PFSK-1 (cell line): Measurements from ENCODE around the gene DOLK.

ENCODE experiments used
- FOXP2 ChIP-seq: optimal IDR thresholded peaks from 2 replicates; pipeline ENCODE3; 2011; ENCODE audit warnings: borderline replicate concordance, control low read depth, inconsistent platforms; ENCODE audit not compliant: insufficient read depth; ENCODE audit errors: extremely low read length, extremely low read depth
- POLR2AphosphoS5 ChIP-seq: IDR thresholded peaks from 2 replicates; pipeline ENCODE4 v1.6.1; 2012; ENCODE audit warnings: low read depth, mild to moderate bottlenecking, control low read depth, low read length, moderate library complexity
- REST ChIP-seq, 2 experiments: IDR thresholded peaks; 2 replicates each; pipeline versions ENCODE4 v1.6.1 to v1.8.0; 2011 to 2012; ENCODE audit warnings: low read depth in 2 of 2, low read length in 2 of 2, control low read depth in 1 of 2, inconsistent platforms in 1 of 2, mild to moderate bottlenecking in 1 of 2, moderate library complexity in 1 of 2; ENCODE audit not compliant: insufficient read depth in 1 of 2
- SIN3A ChIP-seq: IDR thresholded peaks from 2 replicates; pipeline ENCODE4 v1.6.1; 2012; ENCODE audit warnings: mild to moderate bottlenecking, low read length, moderate library complexity, borderline replicate concordance; ENCODE audit not compliant: insufficient read depth
- TAF1 ChIP-seq: IDR thresholded peaks from 2 replicates; pipeline ENCODE4 v1.6.1; 2012; ENCODE audit warnings: low read length, control low read depth, borderline replicate concordance; ENCODE audit not compliant: insufficient read depth

The DOLK gene

GRCh38 chr9:128946571-128947276, 679 bp downstream of the DOLK start:
- TF ChIP-seq SIN3A, result no peak

- TF ChIP-seq SIN3A, result no peak
- TF ChIP-seq FOXP2, result no peak
- no peak for TF ChIP-seq TAF1
- no peak for TF ChIP-seq REST (IDR thresholded peaks at IDR 0.05; ENCODE audit: insufficient read depth in 1 of 2, low read depth in 2 of 2, low read length in 2 of 2)
- no peak for TF ChIP-seq POLR2AphosphoS5
These were observed 1.5 kb downstream of the DOLK start for GRCh38 chr9:128945798-128946501.

GRCh38 chr9:128943832-128944620, 3.4 kb downstream of the DOLK start:
- no peak for TF ChIP-seq SIN3A
- TF ChIP-seq REST (IDR thresholded peaks at IDR 0.05; ENCODE audit: insufficient read depth in 1 of 2, low read depth in 2 of 2, low read length in 2 of 2), result no peak
- no peak for TF ChIP-seq TAF1
- TF ChIP-seq POLR2AphosphoS5, result no peak
- no peak for TF ChIP-seq FOXP2

GRCh38 chr9:128940946-128941755, 6.3 kb downstream of the DOLK start:
- TF ChIP-seq REST (IDR thresholded peaks at IDR 0.05; ENCODE audit: insufficient read depth in 1 of 2, low read depth in 2 of 2, low read length in 2 of 2) (no peak), TAF1 (no peak), SIN3A (no peak), FOXP2 (no peak), POLR2AphosphoS5 (no peak)

- TF ChIP-seq POLR2AphosphoS5 (no peak), SIN3A (no peak)
These were observed 7.0 kb downstream of the DOLK start for GRCh38 chr9:128940271-128940921.
